GM23338 (cell line): ENCODE data around the gene TP53I3. TPM values are rescaled to one million over a fixed set of nuclear protein-coding genes. Genes with fewer than 3 reads are reported as not detected.
"Not testable (repeated sequence)": the region's sequence is repeated elsewhere in the genome, so short reads cannot be mapped to it uniquely, and the experiment has no call there.

Source experiments
- ATAC-seq: fragments of 200-7000 bp; cut with Tn5 transposase; 3 replicates; pipeline ENCODE4 v1.9.1; 2020
- DNase-seq: peaks from one replicate; pipeline ENCODE4 v3.0.0-alpha.2; 2015; ENCODE audit warnings: low spot score
- H2AFZ ChIP-seq: fragments of 200-600 bp; sonication (generic); 2 replicates; pipeline ENCODE4 v1.8.0; 2016; ENCODE audit warnings: antibody characterized with exemption, mild to moderate bottlenecking, moderate library complexity
- H3F3A ChIP-seq: fragments of 200-600 bp; sonication (generic); replicated peaks from 2 replicates; pipeline ENCODE4 v1.8.0; 2017; ENCODE audit warnings: antibody characterized with exemption, mixed run types, low read depth
- H3K27ac ChIP-seq: fragments of 200-600 bp; sonication (generic); 2 replicates; pipeline ENCODE4 v1.6.1; 2016; ENCODE audit warnings: low read depth
- H3K27me3 ChIP-seq: fragments of 200-600 bp; sonication (generic); 2 replicates; pipeline ENCODE4 v1.8.0; 2016; ENCODE audit warnings: mild to moderate bottlenecking, mixed run types, moderate library complexity; ENCODE audit not compliant: insufficient read depth
- H3K36me3 ChIP-seq: fragments of 200-600 bp; sonication (generic); 2 replicates; pipeline ENCODE4 v1.8.0; 2016; ENCODE audit warnings: mild to moderate bottlenecking; ENCODE audit not compliant: insufficient read depth
- H3K4me1 ChIP-seq: fragments of 200-600 bp; sonication (generic); 2 replicates; pipeline ENCODE4 v1.8.0; 2016; ENCODE audit warnings: mild to moderate bottlenecking, moderate library complexity; ENCODE audit not compliant: insufficient read depth
- H3K4me2 ChIP-seq: fragments of 200-600 bp; sonication (generic); 2 replicates; pipeline ENCODE4 v1.7.1; 2017; ENCODE audit warnings: mixed run types
- H3K4me3 ChIP-seq: fragments of 200-600 bp; sonication (generic); 2 replicates; pipeline ENCODE4 v1.6.1; 2016; ENCODE audit warnings: mixed run types
- H3K79me2 ChIP-seq: fragments of 200-600 bp; sonication (generic); replicated peaks from 2 replicates; pipeline ENCODE4 v1.8.0; 2017; ENCODE audit warnings: mild to moderate bottlenecking; ENCODE audit not compliant: insufficient read depth
- H3K9me2 ChIP-seq: fragments of 200-600 bp; sonication (generic); 2 replicates; pipeline ENCODE4 v1.8.0; 2017; ENCODE audit not compliant: insufficient read depth
- H4K20me1 ChIP-seq: fragments of 200-600 bp; sonication (generic); replicated peaks from 2 replicates; pipeline ENCODE4 v1.8.0; 2017; ENCODE audit warnings: mild to moderate bottlenecking; ENCODE audit not compliant: insufficient read depth
- H3K27ac Mint-ChIP-seq: 2 replicates; pipeline ENCODE4 v1.8.0; 2020; ENCODE audit warnings: inconsistent platforms, mild to moderate bottlenecking, moderate library complexity, mixed read lengths
- H3K27me3 Mint-ChIP-seq: 3 replicates; pipeline ENCODE4 v1.8.0; 2022; ENCODE audit warnings: low read depth, mild to moderate bottlenecking, moderate library complexity, mixed read lengths, inconsistent platforms; ENCODE audit not compliant: insufficient read depth, poor library complexity
- H3K36me3 Mint-ChIP-seq: 3 replicates; pipeline ENCODE4 v1.8.0; 2021; ENCODE audit warnings: low read depth, mild to moderate bottlenecking, inconsistent platforms, moderate library complexity, mixed read lengths
- H3K4me1 Mint-ChIP-seq: 3 replicates; pipeline ENCODE4 v1.8.0; 2020; ENCODE audit warnings: mild to moderate bottlenecking, inconsistent platforms, mixed read lengths
- H3K4me3 Mint-ChIP-seq: 3 replicates; pipeline ENCODE4 v1.8.0; 2021; ENCODE audit warnings: moderate library complexity, mild to moderate bottlenecking, inconsistent platforms, mixed read lengths
- H3K9me3 Mint-ChIP-seq: 3 replicates; pipeline ENCODE4 v1.8.0; 2020; ENCODE audit warnings: moderate library complexity, mild to moderate bottlenecking, inconsistent platforms, mixed read lengths
- CREB1 ChIP-seq: fragments of 250-450 bp; sonication (Bioruptor Pico); IDR thresholded peaks from 2 replicates; pipeline ENCODE4 v1.5.0; 2020; ENCODE audit warnings: low read depth, mild to moderate bottlenecking, moderate library complexity
- EZH2 ChIP-seq: fragments of 200-600 bp; sonication (generic); IDR thresholded peaks from one replicate; pipeline ENCODE4 v1.8.0; 2017; ENCODE audit warnings: antibody characterized with exemption, mild to moderate bottlenecking, low read depth; ENCODE audit not compliant: unreplicated experiment
- EZH2phosphoT487 ChIP-seq: fragments of 200-600 bp; sonication (generic); IDR thresholded peaks from one replicate; pipeline ENCODE4 v1.8.1; 2018; ENCODE audit warnings: antibody characterized with exemption; ENCODE audit not compliant: unreplicated experiment
- POLR2AphosphoS5 ChIP-seq: IDR thresholded peaks from 2 replicates; pipeline ENCODE4 v1.6.1; 2016; ENCODE audit warnings: antibody characterized with exemption, low read depth
- ZNF114 ChIP-seq: fragments of 250-450 bp; sonication (Bioruptor Pico); IDR thresholded peaks from 2 replicates; pipeline ENCODE4 v1.5.0; 2020; ENCODE audit warnings: mild to moderate bottlenecking, moderate library complexity
- ZNF331 ChIP-seq: fragments of 250-450 bp; sonication (Bioruptor Pico); IDR thresholded peaks from 2 replicates; pipeline ENCODE4 v1.5.0; 2020; ENCODE audit warnings: low read depth, mild to moderate bottlenecking, moderate library complexity
- polyA plus RNA-seq: library from polyadenylated mRNA; unstranded; fragments of >200 nt; fragmentation: Nextera tagmentation; extraction: Ambion mirVana; gene quantifications from 2 replicates; pipeline ENCODE4 v1.2.1, GENCODE V29; 2016
- total RNA-seq: library from RNA; depleted of rRNA; stranded (reverse); fragments of >200 nt; shearing (Covaris generic); gene quantifications from 2 replicates; pipeline ENCODE4 v1.2.3, GENCODE V29; 2014
- TF ChIP-seq, protein P1 (sequence below): IDR thresholded peaks from 2 replicates; pipeline ENCODE4 v1.6.1; 2016; ENCODE audit warnings: antibody characterized with exemption
- TF ChIP-seq, protein P2 (sequence below), 2 experiments: fragments of 200-600 bp in 1 of 2; sonication (generic) in 1 of 2; conservative IDR thresholded peaks; 2 replicates each; pipeline versions ENCODE4 v1.5.1 to v1.6.1; 2016 to 2017; ENCODE audit warnings: antibody characterized with exemption in 2 of 2, low read depth in 2 of 2, mild to moderate bottlenecking in 2 of 2, moderate library complexity in 1 of 2

TP53I3 gene
- total and polyA plus RNA-seq, 2 experiments from 2014 or later: 27.8 to 36.5 TPM

GRCh38 chr2:24101992-24102391 is 17.4 kb upstream of the TP53I3 start:
- TF ChIP-seq POLR2AphosphoS5 (no peak), EZH2phosphoT487 (no peak), CREB1 (CRISPR knock-in tag) (no peak), EZH2 (no peak), ZNF114 (CRISPR knock-in tag) (no peak), ZNF331 (CRISPR knock-in tag) (no peak)
- TF ChIP-seq, protein P1, sequence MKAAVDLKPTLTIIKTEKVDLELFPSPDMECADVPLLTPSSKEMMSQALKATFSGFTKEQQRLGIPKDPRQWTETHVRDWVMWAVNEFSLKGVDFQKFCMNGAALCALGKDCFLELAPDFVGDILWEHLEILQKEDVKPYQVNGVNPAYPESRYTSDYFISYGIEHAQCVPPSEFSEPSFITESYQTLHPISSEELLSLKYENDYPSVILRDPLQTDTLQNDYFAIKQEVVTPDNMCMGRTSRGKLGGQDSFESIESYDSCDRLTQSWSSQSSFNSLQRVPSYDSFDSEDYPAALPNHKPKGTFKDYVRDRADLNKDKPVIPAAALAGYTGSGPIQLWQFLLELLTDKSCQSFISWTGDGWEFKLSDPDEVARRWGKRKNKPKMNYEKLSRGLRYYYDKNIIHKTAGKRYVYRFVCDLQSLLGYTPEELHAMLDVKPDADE: no peak
- TF ChIP-seq, protein P2, sequence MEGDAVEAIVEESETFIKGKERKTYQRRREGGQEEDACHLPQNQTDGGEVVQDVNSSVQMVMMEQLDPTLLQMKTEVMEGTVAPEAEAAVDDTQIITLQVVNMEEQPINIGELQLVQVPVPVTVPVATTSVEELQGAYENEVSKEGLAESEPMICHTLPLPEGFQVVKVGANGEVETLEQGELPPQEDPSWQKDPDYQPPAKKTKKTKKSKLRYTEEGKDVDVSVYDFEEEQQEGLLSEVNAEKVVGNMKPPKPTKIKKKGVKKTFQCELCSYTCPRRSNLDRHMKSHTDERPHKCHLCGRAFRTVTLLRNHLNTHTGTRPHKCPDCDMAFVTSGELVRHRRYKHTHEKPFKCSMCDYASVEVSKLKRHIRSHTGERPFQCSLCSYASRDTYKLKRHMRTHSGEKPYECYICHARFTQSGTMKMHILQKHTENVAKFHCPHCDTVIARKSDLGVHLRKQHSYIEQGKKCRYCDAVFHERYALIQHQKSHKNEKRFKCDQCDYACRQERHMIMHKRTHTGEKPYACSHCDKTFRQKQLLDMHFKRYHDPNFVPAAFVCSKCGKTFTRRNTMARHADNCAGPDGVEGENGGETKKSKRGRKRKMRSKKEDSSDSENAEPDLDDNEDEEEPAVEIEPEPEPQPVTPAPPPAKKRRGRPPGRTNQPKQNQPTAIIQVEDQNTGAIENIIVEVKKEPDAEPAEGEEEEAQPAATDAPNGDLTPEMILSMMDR (conservative IDR thresholded peaks at IDR 0.05; ENCODE audit: low read depth in 2 of 2): no peak
- H3K27me3 Mint-ChIP-seq: peaks cover 4% of the 10 kb centered on the region
- no peaks in the 10 kb centered on the region for H4K20me1 ChIP-seq
- H3K4me1 ChIP-seq: no peaks in the 10 kb centered on the region
- H3F3A ChIP-seq: no peaks in the 10 kb centered on the region
- H3K36me3 Mint-ChIP-seq: no peaks in the 10 kb centered on the region
- H3K4me3 Mint-ChIP-seq: no peak overlapping the region
- H3K27ac Mint-ChIP-seq: no peak overlapping the region
- no peak overlapping the region for H3K27ac ChIP-seq
- DNase-seq: no peak
- H2AFZ ChIP-seq: no peak overlapping the region
- ATAC-seq: no peak
- H3K79me2 ChIP-seq: no peaks in the 10 kb centered on the region
- H3K36me3 ChIP-seq: no peaks in the 10 kb centered on the region; the same call in 1 of the 2 replicates
- H3K4me1 Mint-ChIP-seq: no peaks in the 10 kb centered on the region; the same call in 2 of the 3 replicates
- peaks cover 4% of the 10 kb centered on the region; the same call in 1 of the 3 replicates for H3K9me3 Mint-ChIP-seq
- no peaks in the 10 kb centered on the region for H3K9me2 ChIP-seq
- no peaks in the 10 kb centered on the region for H3K27me3 ChIP-seq
- H3K4me3 ChIP-seq: no peak overlapping the region
- H3K4me2 ChIP-seq: no peak overlapping the region

GRCh38 chr2:24100732-24101131 is 16.1 kb upstream of the TP53I3 start:
- H3K27me3 Mint-ChIP-seq, ATAC-seq, H3K4me3 Mint-ChIP-seq, H3K4me2 ChIP-seq, H3K4me1 Mint-ChIP-seq, H3K79me2 ChIP-seq, H3K9me3 Mint-ChIP-seq, H3K27me3 ChIP-seq, H3K36me3 ChIP-seq, H2AFZ ChIP-seq, H3K9me2 ChIP-seq, H3F3A ChIP-seq, DNase-seq, H3K27ac Mint-ChIP-seq, H3K4me3 ChIP-seq, H4K20me1 ChIP-seq, H3K27ac ChIP-seq, H3K4me1 ChIP-seq, H3K36me3 Mint-ChIP-seq: not testable (repeated sequence)

- not testable (repeated sequence) for H3K36me3 Mint-ChIP-seq, H3K27ac ChIP-seq, H3K4me1 ChIP-seq, H3K79me2 ChIP-seq, H3K9me2 ChIP-seq, H3K4me1 Mint-ChIP-seq, H3K27ac Mint-ChIP-seq, H3K27me3 ChIP-seq, H3F3A ChIP-seq, H3K36me3 ChIP-seq, ATAC-seq, H3K27me3 Mint-ChIP-seq, H4K20me1 ChIP-seq
- Mint-ChIP-seq H3K9me3 (peaks cover 11% of the 10 kb centered on the region; the same call in 1 of the 3 replicates), H3K4me3 (peak overlapping the region; percentile 37; the same call in 2 of the 3 replicates)
- H2AFZ ChIP-seq: peak overlapping the region; percentile 94
- DNase-seq: peak; percentile 42
- peak overlapping the region; percentile 73 for H3K4me2 ChIP-seq
- H3K4me3 ChIP-seq: peak overlapping the region; percentile 46; the same call in 1 of the 2 replicates
Measured at GRCh38 chr2:24095171-24095677, 10.6 kb upstream of the TP53I3 start.

GRCh38 chr2:24093270-24093669 is 8.6 kb upstream of the TP53I3 start:
- H3K36me3 Mint-ChIP-seq, H3K79me2 ChIP-seq: not testable (repeated sequence)

More at GRCh38 chr2:24093270-24093669, 8.6 kb upstream of the TP53I3 start:
- H3K27me3 ChIP-seq, H3K4me3 Mint-ChIP-seq, H4K20me1 ChIP-seq, H3K9me3 Mint-ChIP-seq, H3K27ac Mint-ChIP-seq, H3K4me1 ChIP-seq, H2AFZ ChIP-seq, H3K27ac ChIP-seq, H3K9me2 ChIP-seq, DNase-seq, H3K4me3 ChIP-seq, H3K36me3 ChIP-seq, H3K27me3 Mint-ChIP-seq, H3K4me2 ChIP-seq, ATAC-seq, H3F3A ChIP-seq, H3K4me1 Mint-ChIP-seq: not testable (repeated sequence)
